A673 (cell line): ENCODE data around the gene ADAMTSL1.

Experiments used
- EZH2 ChIP-seq: fragments of 200-600 bp; sonication (generic); IDR thresholded peaks from 2 replicates; pipeline ENCODE4 v1.6.1; 2017; ENCODE audit warnings: borderline replicate concordance, low read depth, mild to moderate bottlenecking, mixed read lengths, antibody characterized with exemption, low read length; ENCODE audit not compliant: poor library complexity, severe bottlenecking
- TF ChIP-seq, protein P1 (sequence below): fragments of 300-800, 200-600 bp; sonication (generic); conservative IDR thresholded peaks from 2 replicates; pipeline ENCODE4 v1.5.1; 2017; ENCODE audit warnings: low read depth, mild to moderate bottlenecking, antibody characterized with exemption, low read length, moderate library complexity, mixed read lengths

DNA sequence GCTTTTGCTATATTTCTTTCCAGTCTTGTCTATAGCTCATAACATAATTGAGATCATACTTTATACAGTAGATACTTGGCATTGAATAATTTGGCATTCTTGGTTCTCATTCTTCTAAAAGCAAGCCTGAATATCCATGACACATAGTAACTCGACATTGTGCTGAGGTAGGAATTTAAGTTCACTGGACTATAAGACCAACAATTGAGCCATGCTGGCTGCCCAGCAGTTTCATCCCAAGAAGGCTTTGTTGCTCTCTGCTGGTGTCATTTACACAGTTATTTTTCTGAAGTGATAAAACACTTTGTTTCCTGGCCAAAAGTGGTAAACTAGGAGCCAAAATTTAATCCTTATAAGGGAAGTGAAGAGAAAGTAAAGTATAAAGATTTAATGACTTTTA lies 192.0 kb downstream of the ADAMTSL1 start:
- TF ChIP-seq EZH2: no peak
- TF ChIP-seq, protein P1, sequence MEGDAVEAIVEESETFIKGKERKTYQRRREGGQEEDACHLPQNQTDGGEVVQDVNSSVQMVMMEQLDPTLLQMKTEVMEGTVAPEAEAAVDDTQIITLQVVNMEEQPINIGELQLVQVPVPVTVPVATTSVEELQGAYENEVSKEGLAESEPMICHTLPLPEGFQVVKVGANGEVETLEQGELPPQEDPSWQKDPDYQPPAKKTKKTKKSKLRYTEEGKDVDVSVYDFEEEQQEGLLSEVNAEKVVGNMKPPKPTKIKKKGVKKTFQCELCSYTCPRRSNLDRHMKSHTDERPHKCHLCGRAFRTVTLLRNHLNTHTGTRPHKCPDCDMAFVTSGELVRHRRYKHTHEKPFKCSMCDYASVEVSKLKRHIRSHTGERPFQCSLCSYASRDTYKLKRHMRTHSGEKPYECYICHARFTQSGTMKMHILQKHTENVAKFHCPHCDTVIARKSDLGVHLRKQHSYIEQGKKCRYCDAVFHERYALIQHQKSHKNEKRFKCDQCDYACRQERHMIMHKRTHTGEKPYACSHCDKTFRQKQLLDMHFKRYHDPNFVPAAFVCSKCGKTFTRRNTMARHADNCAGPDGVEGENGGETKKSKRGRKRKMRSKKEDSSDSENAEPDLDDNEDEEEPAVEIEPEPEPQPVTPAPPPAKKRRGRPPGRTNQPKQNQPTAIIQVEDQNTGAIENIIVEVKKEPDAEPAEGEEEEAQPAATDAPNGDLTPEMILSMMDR: no peak
